ENCODE results near the gene CEP131.

CEP131 gene

GRCh38 chr17:81239714-81240555 is 17.2 kb upstream of the CEP131 start:
- in situ Hi-C loops (cut with MboI; ENCODE audit: low sequenced_read_pairs), result no loop called here

GRCh38 chr17:81238815-81239713 is 16.3 kb upstream of the CEP131 start, which contains the start of the genes NDUFAF8 and TEPSIN:
NDUFAF8 (plus strand) TSS chr17:81239318; CDS start chr17:81239364, 46 bp downstream.
TEPSIN (minus strand) TSS chr17:81239055; CDS start chr17:81239033, 22 bp downstream.
- in situ Hi-C loops (cut with MboI; ENCODE audit: low sequenced_read_pairs), result no loop called here

GRCh38 chr17:81238490-81238814 is 15.7 kb upstream of the CEP131 start:
- in situ Hi-C loops (cut with MboI; ENCODE audit: low sequenced_read_pairs), result no loop called here

GRCh38 chr17:81237591-81238489 is 15.1 kb upstream of the CEP131 start:
- in situ Hi-C loops (cut with MboI; ENCODE audit: low sequenced_read_pairs), result no loop called here

GRCh38 chr17:81236784-81237183 is 14.0 kb upstream of the CEP131 start:
- in situ Hi-C loops (cut with MboI; ENCODE audit: low sequenced_read_pairs), result no loop called here

GRCh38 chr17:81235822-81236740 is 13.3 kb upstream of the CEP131 start:
- in situ Hi-C loops (cut with MboI; ENCODE audit: low sequenced_read_pairs), result no loop called here

GRCh38 chr17:81234940-81235821 is 12.4 kb upstream of the CEP131 start:
- in situ Hi-C loops (cut with MboI; ENCODE audit: low sequenced_read_pairs), result no loop called here

- in situ Hi-C loops (cut with MboI; ENCODE audit: low sequenced_read_pairs), result no loop called here
Observed at GRCh38 chr17:81234506-81234855, 11.7 kb upstream of the CEP131 start.

- in situ Hi-C loops (cut with MboI; ENCODE audit: low sequenced_read_pairs), result no loop called here
Observed at GRCh38 chr17:81233811-81234505, 11.2 kb upstream of the CEP131 start.

- in situ Hi-C loops (cut with MboI; ENCODE audit: low sequenced_read_pairs), result no loop called here
Observed at GRCh38 chr17:81233316-81233715, 10.6 kb upstream of the CEP131 start.

- in situ Hi-C loops (cut with MboI; ENCODE audit: low sequenced_read_pairs), result no loop called here
Observed at GRCh38 chr17:81232616-81233241, 10.0 kb upstream of the CEP131 start.

- in situ Hi-C loops (cut with MboI; ENCODE audit: low sequenced_read_pairs), result no loop called here
Observed at GRCh38 chr17:81231766-81232581, 9.2 kb upstream of the CEP131 start.

- in situ Hi-C loops (cut with MboI; ENCODE audit: low sequenced_read_pairs), result no loop called here
Observed at GRCh38 chr17:81231121-81231645, 8.4 kb upstream of the CEP131 start.

- in situ Hi-C loops (cut with MboI; ENCODE audit: low sequenced_read_pairs), result no loop called here
Observed at GRCh38 chr17:81230043-81230820, 7.5 kb upstream of the CEP131 start.

GRCh38 chr17:81229666-81229920 is 6.8 kb upstream of the CEP131 start:
- in situ Hi-C loops (cut with MboI; ENCODE audit: low sequenced_read_pairs), result no loop called here
